ENCODE measurements around the gene RXRA. TPM values are rescaled to one million over a fixed set of nuclear protein-coding genes. Genes with fewer than 3 reads are reported as not detected.

The RXRA gene
- total RNA-seq = 10 to 100 TPM; 39.4 to 81.3 (median 67.4) TPM

- Histone ChIP-seq H3K27me3 (no peaks in the 10 kb centered on the region), H3K27ac (peak within 1 kb of the TSS; percentile 86 to 99 (median 98)), H3K4me1 (peaks cover 59 to 76% of the 10 kb centered on the region in 2 donors), H3K36me3 (no peaks in the 10 kb centered on the region), H3K4me3 (replicated peaks in 1 of 3) (peak within 1 kb of the TSS; percentile 46 to 81 (median 74)), H3K9me3 (no peaks in the 10 kb centered on the region)
- peak; percentile 73 to 85 for TF ChIP-seq POLR2A (IDR thresholded peaks at IDR 0.05)
- TF ChIP-seq CTCF (IDR thresholded peaks at IDR 0.05) = peak in 1 of 6 experiments; percentile 48
- intact Hi-C loops (cut with DNase I) = loop anchor here (5.0 kb wide), 1 partner anchor 116 kb away; no protein-coding TSS in a partner anchor
- peak; percentile 89 to 90 for DNase-seq
- WGBS, 2 donors = no CpG with 5 or more reads among the region's 156 CpGs
Measured at GRCh38 chr9:134325813-134326723, at the start of gene RXRA. TSS of gene RXRA (plus strand) at chr9:134326455. CDS start at chr9:134326632, 177 bp downstream.

GRCh38 chr9:134278286-134278685 is 48.0 kb upstream of the RXRA start:
- no peak for DNase-seq
- intact Hi-C loops (cut with DNase I) = no loop called here
- no peaks in the 10 kb centered on the region for H3K36me3 ChIP-seq
- no peak overlapping the region for H3K4me3 ChIP-seq (replicated peaks in 1 of 3)
- WGBS, 2 donors = 96 to 100% methylated on average over 6 to 7 of the region's 7 CpGs
- no peaks in the 10 kb centered on the region for H3K27me3 ChIP-seq
- no peak overlapping the region for H3K27ac ChIP-seq
- H3K9me3 ChIP-seq = no peaks in the 10 kb centered on the region
- no peak for TF ChIP-seq POLR2A (IDR thresholded peaks at IDR 0.05)
- no peak for TF ChIP-seq CTCF (IDR thresholded peaks at IDR 0.05)
- peaks cover 5 to 7% of the 10 kb centered on the region in 2 donors for H3K4me1 ChIP-seq

- Histone ChIP-seq H3K27me3 (no peaks in the 10 kb centered on the region), H3K27ac (no peak overlapping the region), H3K4me1 (peaks cover 13 to 16% of the 10 kb centered on the region in 2 donors), H3K9me3 (no peaks in the 10 kb centered on the region), H3K4me3 (replicated peaks in 1 of 3) (no peak overlapping the region), H3K36me3 (no peaks in the 10 kb centered on the region)
- DNase-seq = no peak
- intact Hi-C loops (cut with DNase I) = no loop called here
- TF ChIP-seq CTCF (IDR thresholded peaks at IDR 0.05) (no peak), POLR2A (IDR thresholded peaks at IDR 0.05) (no peak)
- WGBS, 2 donors = 87 to 89% methylated on average over 8 of the region's 8 CpGs
Measured at GRCh38 chr9:134278974-134279640, 47.1 kb upstream of the RXRA start.

- H3K9me3 ChIP-seq = no peaks in the 10 kb centered on the region
- no peaks in the 10 kb centered on the region for H3K36me3 ChIP-seq
- DNase-seq = no peak
- H3K27ac ChIP-seq = peak overlapping the region in 2 of 3 donors; percentile 52 to 76
- no peaks in the 10 kb centered on the region for H3K27me3 ChIP-seq
- no peak overlapping the region for H3K4me3 ChIP-seq (replicated peaks in 1 of 3)
- WGBS, 2 donors = 92 to 96% methylated on average over 5 to 8 of the region's 19 CpGs
- TF ChIP-seq POLR2A (IDR thresholded peaks at IDR 0.05) = no peak
- intact Hi-C loops (cut with DNase I) = no loop called here
- peaks cover 18 to 25% of the 10 kb centered on the region in 2 donors for H3K4me1 ChIP-seq
Measured at GRCh38 chr9:134282138-134282650, 44.1 kb upstream of the RXRA start.

- Histone ChIP-seq H3K4me3 (replicated peaks in 1 of 3) (no peak overlapping the region), H3K27me3 (no peaks in the 10 kb centered on the region), H3K27ac (peak overlapping the region; percentile 52 to 76 (median 71)), H3K4me1 (peaks cover 18 to 25% of the 10 kb centered on the region in 2 donors), H3K36me3 (no peaks in the 10 kb centered on the region), H3K9me3 (no peaks in the 10 kb centered on the region)
- intact Hi-C loops (cut with DNase I) = no loop called here
- DNase-seq = peak; percentile 93 to 94
- WGBS, 2 donors = 22% methylated on average over 21 of the region's 23 CpGs
- TF ChIP-seq POLR2A (IDR thresholded peaks at IDR 0.05) (peak in 1 of 2 donors; percentile 41), CTCF (IDR thresholded peaks at IDR 0.05) (no peak)
Measured at GRCh38 chr9:134283111-134283515, 43.1 kb upstream of the RXRA start.

Data from thyroid gland (tissue), 4 donors.